HT-29 (cell line): ENCODE measurements around the gene RNF187. TPM values are rescaled to one million over a fixed set of nuclear protein-coding genes. Genes with fewer than 3 reads are reported as not detected.
A peak's percentile ranks its signal among the peaks of the same experiment; 100 is the strongest.
"Not testable (repeated sequence)": the region's sequence is repeated elsewhere in the genome, so short reads cannot be mapped to it uniquely, and the experiment has no call there.

Experiments
- DNase-seq: peaks from one replicate; pipeline ENCODE4 v3.0.0-alpha.2; 2015; ENCODE audit warnings: low spot score
- total RNA-seq: library from RNA; depleted of rRNA; stranded (reverse); fragments of >200 nt; shearing (Covaris generic); gene quantifications from 2 replicates; pipeline ENCODE4 v1.2.3, GENCODE V29; 2014

The RNF187 gene
- total RNA-seq, 1 experiment from 2014 or later = 34.0 TPM

DNA sequence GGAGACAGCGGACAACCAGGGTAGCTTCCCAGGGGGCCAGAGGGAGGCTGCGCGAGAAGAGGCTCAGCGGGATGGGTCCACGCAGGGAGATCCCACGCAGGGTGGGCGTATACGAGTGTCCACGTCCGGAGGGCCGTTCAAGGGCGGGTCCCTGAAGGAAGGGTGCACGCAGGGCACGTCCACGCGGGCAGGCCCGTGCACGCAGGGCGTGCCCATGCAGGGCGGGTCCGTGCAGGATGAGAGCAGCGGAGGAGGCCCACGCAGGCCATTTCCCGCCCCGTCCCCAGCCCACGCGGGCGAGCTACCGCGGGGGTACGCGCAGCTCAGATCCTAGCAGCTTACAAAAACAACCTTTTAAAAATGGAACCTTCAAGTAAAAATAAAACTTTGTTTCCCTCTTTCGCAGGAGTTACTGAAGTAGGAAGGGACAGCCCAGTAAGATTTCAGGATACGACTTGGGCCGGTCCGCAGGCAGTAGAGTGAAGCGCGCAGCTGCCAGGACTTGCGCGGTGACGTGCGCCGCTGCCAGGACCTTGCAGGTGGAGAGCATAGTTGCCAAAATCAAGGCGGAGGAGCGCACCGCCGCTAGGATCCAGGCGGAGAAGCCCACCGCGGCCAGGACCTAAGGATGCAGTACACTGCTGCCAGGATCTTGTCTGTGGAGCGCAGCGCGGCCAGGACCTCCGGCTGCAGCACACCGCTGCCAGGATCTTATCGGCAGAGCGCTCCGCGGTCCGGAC is 416 bp upstream of the RNF187 start:
- DNase-seq = peak; percentile 81

GRCh38 chr1:228488125-228488817 is 1.1 kb downstream of the RNF187 start:
- no peak for DNase-seq

GRCh38 chr1:228488818-228489674 is 1.9 kb downstream of the RNF187 start:
- no peak for DNase-seq

DNA sequence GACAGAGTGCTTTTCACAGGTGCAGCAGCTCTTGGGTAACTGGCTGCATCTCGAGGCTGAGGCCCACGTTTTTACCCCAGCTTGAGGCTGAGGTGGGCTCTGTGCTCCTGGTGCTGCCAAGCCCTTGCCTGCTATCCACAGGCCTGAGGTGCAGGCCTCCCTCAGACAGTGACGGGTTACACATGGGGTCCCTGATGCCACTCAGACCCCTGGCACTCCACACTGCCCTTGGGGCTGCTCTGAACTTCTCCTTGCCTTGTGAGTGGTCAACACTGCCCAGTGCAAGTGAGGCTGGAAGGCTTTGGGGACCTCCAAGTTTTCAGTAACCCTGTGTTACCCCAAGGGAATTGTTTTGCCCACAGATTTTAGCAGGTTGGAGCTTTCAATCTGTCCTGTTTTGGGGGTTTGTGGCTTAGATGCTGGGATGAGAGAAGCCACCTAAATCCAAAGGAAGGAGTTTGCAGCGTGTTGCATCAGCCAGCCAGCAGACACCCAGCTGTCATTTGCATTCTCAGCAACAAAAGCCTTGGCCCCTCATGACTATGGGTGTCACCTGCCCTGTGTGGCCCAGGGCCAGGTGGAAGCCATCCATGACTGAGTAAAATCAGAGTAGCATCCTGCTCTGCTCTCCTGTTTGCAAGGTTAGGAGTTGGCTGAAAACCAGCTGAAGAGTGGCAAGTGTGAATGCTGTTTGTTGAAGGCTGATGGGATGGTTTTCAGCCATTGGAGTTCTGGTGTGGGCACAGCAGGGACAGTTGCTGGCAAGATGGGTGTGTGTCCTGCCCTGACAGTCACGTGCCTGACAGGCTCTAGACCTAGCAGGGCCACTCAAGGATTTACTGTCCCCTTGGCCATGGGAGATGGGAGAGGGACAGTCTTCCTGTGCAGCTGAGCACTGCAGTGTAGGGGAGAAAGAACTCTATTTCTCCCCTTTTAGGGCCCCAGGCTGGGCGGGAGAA is 3.2 kb downstream of the RNF187 start:
- DNase-seq = no peak

- DNase-seq = no peak
Measured at GRCh38 chr1:228493141-228494043, 6.2 kb downstream of the RNF187 start.

- no peak for DNase-seq
Measured at GRCh38 chr1:228494044-228494353, 6.8 kb downstream of the RNF187 start.

DNA sequence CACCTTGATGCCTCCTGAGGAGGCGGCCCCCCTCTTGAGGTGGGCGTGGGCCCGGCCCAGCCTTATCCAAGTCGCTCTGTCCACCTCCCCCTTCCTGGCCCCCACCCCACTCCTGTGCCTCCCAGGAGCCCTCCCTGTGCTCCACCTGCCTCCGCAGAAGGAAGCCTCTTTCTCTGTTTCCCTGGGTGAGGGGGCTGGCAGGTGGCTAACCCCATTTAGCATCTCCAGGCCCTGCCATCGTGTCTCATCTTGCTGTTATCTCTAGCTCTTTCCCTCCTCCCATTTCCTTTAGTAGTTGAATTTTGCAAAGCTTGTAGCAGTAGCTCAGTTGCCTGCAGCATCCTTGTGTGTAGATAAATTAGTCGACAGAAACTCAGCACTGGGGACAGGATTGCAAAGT is 7.2 kb downstream of the RNF187 start:
- DNase-seq = no peak

- DNase-seq = no peak
Measured at GRCh38 chr1:228494970-228495853, 8.0 kb downstream of the RNF187 start.

DNA sequence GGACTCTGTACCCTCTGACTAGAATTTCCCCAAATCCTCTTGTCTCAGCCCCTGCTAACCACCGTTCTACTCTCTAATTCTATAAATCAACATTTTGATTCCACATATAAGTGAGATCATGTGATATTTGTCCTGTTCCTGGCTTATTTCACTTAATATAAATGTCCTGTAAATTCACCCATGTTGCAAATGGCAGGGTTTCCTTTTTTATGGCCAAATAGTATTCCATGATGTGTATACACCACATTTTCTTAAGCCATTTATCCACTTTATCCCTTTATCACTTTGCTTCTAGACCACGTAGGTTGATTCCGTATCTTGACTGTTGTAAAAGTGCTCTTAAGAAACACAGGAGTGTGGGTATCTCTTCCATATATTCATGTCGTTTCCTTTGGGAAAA is 8.9 kb downstream of the RNF187 start:
- no peak for DNase-seq

DNA sequence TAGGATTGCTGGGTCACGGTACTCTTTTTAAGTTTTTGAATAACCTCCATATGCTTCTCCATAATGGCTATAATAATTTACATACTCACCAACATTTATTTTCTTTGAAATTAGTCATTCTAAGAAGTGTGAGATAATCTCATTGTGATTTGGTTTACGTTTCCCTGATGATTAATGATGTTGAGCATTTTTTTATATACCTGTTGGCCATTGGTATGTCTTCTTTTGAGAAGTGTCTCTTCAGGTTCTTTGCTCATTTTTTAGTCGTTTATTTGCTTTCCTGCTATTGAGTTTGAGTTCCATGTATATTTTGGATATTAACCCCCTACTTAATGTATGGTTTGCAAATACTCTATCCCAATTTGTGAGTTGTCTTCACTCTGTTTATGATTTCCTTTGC is 9.3 kb downstream of the RNF187 start:
- DNase-seq = no peak

DNA sequence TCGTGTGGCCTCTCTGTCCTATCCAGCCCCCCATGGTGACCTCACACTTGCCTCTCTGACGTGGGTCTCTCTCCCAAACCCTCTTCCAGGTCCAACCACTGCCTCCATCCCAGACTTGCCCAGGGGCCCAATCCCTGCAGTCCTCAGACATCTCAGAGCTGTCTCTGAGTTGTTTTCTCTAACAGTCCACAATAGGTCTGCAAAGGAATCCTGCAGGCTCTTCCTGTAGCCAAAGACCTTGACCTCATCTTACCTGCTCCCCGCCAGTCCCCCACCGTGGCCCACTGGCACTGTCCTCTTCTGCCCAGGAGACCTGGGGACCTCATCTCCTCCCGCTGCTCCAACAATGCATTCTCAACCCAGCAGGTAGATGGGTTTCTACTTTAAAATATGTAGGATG is 10.0 kb downstream of the RNF187 start:
- no peak for DNase-seq

- DNase-seq = no peak
Measured at GRCh38 chr1:228497817-228498216, 10.6 kb downstream of the RNF187 start.

DNA sequence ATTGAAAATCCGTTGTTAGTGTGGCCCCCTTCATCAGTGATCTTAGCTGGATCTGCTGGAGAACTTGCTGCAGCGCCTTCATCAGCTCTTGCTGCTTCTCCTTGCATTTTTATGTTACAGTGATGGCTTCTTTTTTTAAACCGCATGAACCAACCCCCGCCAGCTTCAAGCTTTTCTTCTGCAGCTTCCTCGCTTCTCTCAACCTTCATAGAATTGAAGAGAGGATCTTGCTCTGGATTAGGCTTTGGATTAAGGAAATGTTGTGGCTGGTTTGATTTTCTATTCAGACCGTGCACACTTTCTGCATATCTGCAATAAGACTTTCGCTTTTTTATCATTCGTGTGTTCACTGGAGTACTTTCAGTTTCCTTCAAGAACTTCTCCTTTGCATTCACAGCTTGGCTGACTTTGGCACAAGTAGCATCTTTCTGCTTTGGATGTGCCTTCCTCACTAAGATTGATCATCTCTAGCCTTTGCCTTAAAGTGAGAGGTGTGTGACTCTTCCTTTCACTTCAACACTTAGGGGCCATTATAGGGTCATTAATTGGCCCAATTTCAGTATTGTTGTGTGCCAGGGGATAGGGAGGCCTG is 13.1 kb downstream of the RNF187 start:
- DNase-seq = no peak

- peak; percentile 90 for DNase-seq
Measured at GRCh38 chr1:228500901-228501871, 14.0 kb downstream of the RNF187 start.

GRCh38 chr1:228502522-228502921 is 15.3 kb downstream of the RNF187 start:
- DNase-seq = no peak

GRCh38 chr1:228505944-228506343 is 18.8 kb downstream of the RNF187 start:
- not testable (repeated sequence) for DNase-seq

GRCh38 chr1:228507961-228508652 is 20.9 kb downstream of the RNF187 start:
- no peak for DNase-seq
